ENCODE results near the gene GALNT9. TPM values are rescaled to one million over a fixed set of nuclear protein-coding genes. Genes with fewer than 3 reads are reported as not detected.

The GALNT9 gene
- total and polyA plus RNA-seq, 7 donors = 0.28 to 5.0 (median 2.8) TPM; not detected in 2

DNA sequence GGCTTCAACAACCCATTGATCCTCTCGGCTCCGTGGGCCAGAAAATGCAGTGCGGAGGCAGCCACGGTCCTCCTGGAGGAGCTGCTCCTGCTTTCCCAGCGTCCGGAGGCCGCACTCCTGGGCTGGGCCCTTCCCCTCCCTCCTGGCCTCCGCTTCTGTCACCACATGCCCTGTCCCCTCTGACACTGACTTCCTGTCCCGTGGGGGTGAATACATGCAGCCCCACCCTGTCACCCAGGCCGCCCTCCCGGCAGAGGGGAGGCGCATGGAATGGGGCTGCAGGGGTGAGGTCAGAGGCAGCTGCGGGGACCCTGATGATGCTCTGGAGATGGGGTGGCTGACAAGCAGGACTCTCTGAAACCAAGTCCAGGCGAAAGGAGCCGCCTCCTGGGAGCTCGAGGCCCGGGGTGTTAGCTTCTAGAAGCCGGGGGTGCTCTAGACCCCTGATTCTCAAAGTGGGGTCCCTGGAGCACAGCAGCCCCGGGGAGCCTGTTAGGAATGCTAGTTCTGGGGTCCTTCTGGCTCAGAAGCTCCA, 152.9 kb downstream of the GALNT9 start:
- intact Hi-C loops (cut with DNase I) = no loop called here
- TF ChIP-seq POLR2AphosphoS5 (IDR thresholded peaks at IDR 0.05) = no peak
- TF ChIP-seq POLR2A (IDR thresholded peaks at IDR 0.05) = no peak
- Histone ChIP-seq H3K9me3 (no peaks in the 10 kb centered on the region), H3K4me1 (no peaks in the 10 kb centered on the region), H3K36me3 (no peaks in the 10 kb centered on the region), H3K4me3 (no peak overlapping the region), H3K27me3 (peaks cover 4 to 85% (median 71%) of the 10 kb centered on the region in 3 donors), H3K27ac (no peak overlapping the region)
- 61 to 75% methylated on average over 19 of the region's 19 CpGs for WGBS, 2 donors
- DNase-seq = no peak

DNA sequence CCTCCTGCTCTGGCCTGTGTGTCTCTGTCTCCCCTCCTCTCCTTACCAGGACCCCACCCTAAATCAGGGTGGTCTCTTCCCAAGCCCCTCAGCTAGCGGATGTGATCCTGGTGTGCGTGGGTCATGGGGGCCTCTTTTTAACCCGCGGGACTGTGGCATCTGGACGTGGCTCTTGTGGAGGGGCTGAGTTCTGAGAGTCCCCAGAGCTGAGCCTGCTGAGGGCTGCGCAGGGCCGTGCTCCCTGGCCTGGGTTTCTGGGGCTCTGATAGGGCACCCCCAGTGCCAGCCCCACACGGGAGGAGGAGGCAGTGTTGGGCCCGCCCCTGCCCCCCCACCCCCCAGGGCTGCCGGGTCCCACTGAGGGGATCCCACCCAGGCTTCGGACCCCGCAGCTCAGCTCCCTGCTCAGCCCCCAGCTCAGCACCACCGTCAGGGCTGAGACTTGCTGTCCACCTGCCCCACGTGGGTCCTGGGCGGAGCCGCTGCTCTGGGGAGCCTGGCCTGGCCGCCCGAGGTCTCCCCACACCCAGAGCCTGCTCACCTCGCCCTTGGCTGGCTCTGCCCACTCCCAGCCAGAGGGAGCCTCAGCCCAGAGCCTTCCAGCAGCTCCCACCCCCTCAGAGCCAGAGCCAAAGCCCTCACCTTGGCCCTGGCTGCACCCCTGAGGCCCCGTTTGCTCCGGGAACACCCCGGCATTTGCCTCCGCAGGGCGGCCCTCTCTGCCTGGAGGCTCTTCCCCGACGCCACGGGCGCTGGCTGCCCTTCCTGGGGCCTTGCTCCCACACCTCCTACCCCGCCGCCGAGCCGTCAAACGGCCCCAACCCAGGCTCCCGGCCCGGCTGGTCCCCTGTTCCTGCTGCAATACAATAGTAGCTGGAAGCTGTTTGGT, 153.6 kb downstream of the GALNT9 start:
- Histone ChIP-seq H3K4me1 (no peaks in the 10 kb centered on the region), H3K27ac (no peak overlapping the region), H3K4me3 (no peak overlapping the region), H3K27me3 (peaks cover 7 to 92% (median 73%) of the 10 kb centered on the region in 3 donors), H3K36me3 (no peaks in the 10 kb centered on the region), H3K9me3 (no peaks in the 10 kb centered on the region)
- intact Hi-C loops (cut with DNase I) = no loop called here
- TF ChIP-seq POLR2AphosphoS5 (IDR thresholded peaks at IDR 0.05) (no peak), EP300 (IDR thresholded peaks at IDR 0.05) (no peak), POLR2A (IDR thresholded peaks at IDR 0.05) (no peak)
- TF ChIP-seq, protein P1, sequence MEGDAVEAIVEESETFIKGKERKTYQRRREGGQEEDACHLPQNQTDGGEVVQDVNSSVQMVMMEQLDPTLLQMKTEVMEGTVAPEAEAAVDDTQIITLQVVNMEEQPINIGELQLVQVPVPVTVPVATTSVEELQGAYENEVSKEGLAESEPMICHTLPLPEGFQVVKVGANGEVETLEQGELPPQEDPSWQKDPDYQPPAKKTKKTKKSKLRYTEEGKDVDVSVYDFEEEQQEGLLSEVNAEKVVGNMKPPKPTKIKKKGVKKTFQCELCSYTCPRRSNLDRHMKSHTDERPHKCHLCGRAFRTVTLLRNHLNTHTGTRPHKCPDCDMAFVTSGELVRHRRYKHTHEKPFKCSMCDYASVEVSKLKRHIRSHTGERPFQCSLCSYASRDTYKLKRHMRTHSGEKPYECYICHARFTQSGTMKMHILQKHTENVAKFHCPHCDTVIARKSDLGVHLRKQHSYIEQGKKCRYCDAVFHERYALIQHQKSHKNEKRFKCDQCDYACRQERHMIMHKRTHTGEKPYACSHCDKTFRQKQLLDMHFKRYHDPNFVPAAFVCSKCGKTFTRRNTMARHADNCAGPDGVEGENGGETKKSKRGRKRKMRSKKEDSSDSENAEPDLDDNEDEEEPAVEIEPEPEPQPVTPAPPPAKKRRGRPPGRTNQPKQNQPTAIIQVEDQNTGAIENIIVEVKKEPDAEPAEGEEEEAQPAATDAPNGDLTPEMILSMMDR (IDR thresholded peaks at IDR 0.05) = no peak
- DNase-seq = no peak
- 45 to 74% methylated on average over 35 of the region's 35 CpGs for WGBS, 2 donors

DNA sequence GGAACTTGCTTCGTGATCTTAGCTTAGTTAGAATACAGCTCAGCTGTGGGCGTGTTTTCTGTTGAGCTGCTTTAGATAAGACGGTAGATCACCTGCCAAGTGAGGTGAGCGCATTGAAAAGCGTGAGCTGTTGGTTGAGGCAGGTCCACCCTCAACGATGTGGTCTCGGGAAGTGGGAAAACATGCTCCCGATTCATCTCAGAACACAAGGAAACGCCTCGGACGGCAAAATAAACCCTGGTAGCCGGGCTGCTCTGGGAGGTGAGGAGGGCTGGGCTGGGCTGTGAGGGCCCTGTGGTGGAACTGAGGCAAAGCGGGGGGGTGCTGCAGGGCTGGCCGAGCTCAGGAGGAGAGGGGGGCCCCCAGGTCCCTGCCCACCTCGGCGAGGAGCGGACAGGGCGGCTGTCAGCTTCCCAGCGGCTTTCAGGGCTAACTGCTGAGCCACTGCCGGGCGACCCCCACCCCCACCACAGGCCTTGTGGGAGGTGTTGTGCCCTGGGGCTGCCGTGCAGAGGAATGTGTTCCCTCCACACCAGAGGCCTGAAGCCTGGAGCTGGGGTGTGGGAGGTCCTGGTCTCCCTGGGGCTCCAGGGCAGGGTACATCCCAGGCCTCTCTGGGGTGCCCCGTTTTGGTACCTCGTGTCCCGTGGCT, 154.4 kb downstream of the GALNT9 start:
- intact Hi-C loops (cut with DNase I) = no loop called here
- Histone ChIP-seq H3K4me3 (no peak overlapping the region), H3K27ac (no peak overlapping the region), H3K9me3 (no peaks in the 10 kb centered on the region), H3K4me1 (no peaks in the 10 kb centered on the region), H3K27me3 (peaks cover 7 to 99% (median 79%) of the 10 kb centered on the region in 3 donors), H3K36me3 (no peaks in the 10 kb centered on the region)
- TF ChIP-seq POLR2A (IDR thresholded peaks at IDR 0.05) = no peak
- TF ChIP-seq, protein P1 (IDR thresholded peaks at IDR 0.05) = no peak
- TF ChIP-seq POLR2AphosphoS5 (IDR thresholded peaks at IDR 0.05) = no peak
- no peak for TF ChIP-seq EP300 (IDR thresholded peaks at IDR 0.05)
- 47 to 72% methylated on average over 25 of the region's 25 CpGs for WGBS, 2 donors
- no peak for DNase-seq

DNA sequence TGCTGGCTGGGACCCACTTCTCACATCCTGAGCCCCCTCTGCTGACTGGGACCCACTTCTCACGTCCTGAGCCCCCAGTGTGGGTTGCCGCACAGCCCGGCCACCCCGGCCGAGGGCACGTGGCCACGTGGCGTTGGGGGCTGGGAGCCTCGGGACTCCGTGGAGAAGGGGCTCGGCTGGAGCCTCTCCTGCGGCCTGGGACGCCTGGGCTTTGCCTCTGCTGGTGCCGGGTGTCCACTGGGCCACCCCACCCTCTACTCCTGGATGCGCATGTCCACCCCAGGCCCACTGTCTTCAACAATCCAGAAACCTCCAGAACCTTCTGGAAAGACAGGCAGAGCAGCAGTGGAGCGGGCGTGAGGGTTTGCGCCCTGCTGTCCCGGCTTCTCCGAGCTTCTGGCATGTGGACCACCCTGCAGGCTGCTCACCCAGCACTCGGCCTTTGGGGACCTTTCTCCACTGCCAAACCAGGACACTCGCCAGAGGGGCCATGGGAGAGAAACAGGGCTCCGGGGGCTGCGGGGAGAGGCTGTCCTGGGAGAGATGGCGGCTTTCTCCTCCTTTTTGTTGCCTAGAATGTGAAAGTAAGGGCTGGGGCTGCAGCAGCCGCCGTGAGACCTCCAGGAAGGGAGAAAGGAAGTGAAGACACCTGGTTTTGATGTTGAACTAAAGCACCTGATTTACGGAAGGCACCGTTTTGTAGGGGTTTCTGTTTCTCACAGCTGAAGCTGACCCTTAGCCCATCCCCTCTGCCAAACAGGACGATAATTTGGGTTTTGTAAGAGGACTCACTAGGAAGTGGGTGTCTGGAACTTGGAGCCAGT, 155.2 kb downstream of the GALNT9 start:
- Histone ChIP-seq H3K27ac (no peak overlapping the region), H3K4me3 (no peak overlapping the region), H3K27me3 (peaks cover 7 to 99% (median 79%) of the 10 kb centered on the region in 3 donors), H3K9me3 (no peaks in the 10 kb centered on the region), H3K4me1 (no peaks in the 10 kb centered on the region), H3K36me3 (no peaks in the 10 kb centered on the region)
- intact Hi-C loops (cut with DNase I) = no loop called here
- TF ChIP-seq POLR2A (IDR thresholded peaks at IDR 0.05) = no peak
- TF ChIP-seq, protein P1 (IDR thresholded peaks at IDR 0.05) = no peak
- TF ChIP-seq EP300 (IDR thresholded peaks at IDR 0.05) = no peak
- no peak for TF ChIP-seq POLR2AphosphoS5 (IDR thresholded peaks at IDR 0.05)
- WGBS, 2 donors = 78 to 81% methylated on average over 30 of the region's 30 CpGs
- DNase-seq = no peak

Measured in sigmoid colon (tissue), 7 donors.